ENCODE results near the gene SLC38A6. TPM values are rescaled to one million over a fixed set of nuclear protein-coding genes. Genes with fewer than 3 reads are reported as not detected.

The SLC38A6 gene
- total and polyA plus RNA-seq, 11 donors, result 1.6 to 19.6 (median 3.5) TPM

DNA sequence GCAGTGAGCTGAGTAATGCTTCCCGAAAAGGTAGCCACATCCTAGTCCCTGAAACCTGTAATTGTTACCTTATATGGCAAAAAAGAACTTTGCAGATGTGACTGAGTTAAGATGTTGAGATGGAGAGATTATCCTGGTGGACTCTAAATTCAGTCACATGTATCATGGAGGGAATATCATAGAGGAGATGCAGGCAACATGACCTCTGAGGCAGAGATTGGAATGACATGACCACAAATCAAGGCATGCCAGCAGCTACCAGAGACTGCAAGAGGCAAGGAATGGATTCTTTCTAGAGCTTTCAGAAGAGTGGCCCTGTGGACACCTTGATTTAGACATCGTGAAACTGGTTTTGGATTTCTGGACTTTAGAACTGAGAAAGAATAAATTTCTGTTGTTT, 18.5 kb downstream of the SLC38A6 start:
- intact Hi-C loops (cut with DNase I), result no loop called here
- H3K9me3 ChIP-seq, result peaks cover 0 to 15% (median 0%) of the 10 kb centered on the region in 12 donors
- H3K36me3 ChIP-seq, result peaks cover 0 to 19% (median 3%) of the 10 kb centered on the region in 9 donors
- TF ChIP-seq, protein P1, sequence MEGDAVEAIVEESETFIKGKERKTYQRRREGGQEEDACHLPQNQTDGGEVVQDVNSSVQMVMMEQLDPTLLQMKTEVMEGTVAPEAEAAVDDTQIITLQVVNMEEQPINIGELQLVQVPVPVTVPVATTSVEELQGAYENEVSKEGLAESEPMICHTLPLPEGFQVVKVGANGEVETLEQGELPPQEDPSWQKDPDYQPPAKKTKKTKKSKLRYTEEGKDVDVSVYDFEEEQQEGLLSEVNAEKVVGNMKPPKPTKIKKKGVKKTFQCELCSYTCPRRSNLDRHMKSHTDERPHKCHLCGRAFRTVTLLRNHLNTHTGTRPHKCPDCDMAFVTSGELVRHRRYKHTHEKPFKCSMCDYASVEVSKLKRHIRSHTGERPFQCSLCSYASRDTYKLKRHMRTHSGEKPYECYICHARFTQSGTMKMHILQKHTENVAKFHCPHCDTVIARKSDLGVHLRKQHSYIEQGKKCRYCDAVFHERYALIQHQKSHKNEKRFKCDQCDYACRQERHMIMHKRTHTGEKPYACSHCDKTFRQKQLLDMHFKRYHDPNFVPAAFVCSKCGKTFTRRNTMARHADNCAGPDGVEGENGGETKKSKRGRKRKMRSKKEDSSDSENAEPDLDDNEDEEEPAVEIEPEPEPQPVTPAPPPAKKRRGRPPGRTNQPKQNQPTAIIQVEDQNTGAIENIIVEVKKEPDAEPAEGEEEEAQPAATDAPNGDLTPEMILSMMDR (IDR thresholded peaks at IDR 0.05), result no peak
- no peak for TF ChIP-seq POLR2A (IDR thresholded peaks at IDR 0.05)
- H3K4me3 ChIP-seq, result no peak overlapping the region
- 95 to 99% (median 97%) methylated on average over 2 of the region's 2 CpGs for WGBS, 4 donors
- no peak for DNase-seq
- no peak for ATAC-seq
- H3K4me1 ChIP-seq, result no peaks in the 10 kb centered on the region
- no peaks in the 10 kb centered on the region for H3K27me3 ChIP-seq
- H3K27ac ChIP-seq, result no peak overlapping the region

DNA sequence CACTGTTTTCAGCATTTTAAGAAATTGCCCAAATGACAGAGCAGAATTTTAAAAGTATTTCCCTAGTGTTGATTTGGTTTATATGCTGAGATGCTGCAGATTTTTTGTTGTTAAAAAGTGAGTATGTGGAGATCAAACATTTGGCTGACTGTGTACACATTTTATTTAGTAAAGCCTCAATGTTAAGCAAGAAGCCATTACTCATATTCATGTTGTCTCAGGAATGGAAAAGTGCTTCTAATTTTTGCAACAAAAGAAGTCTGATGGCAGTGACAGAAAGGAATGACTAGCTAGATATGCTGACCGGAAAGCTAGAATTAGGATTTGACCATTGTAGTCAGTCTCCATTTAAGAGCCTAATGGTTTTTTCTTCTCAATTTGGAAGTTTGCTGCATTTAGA, 22.5 kb downstream of the SLC38A6 start:
- TF ChIP-seq, protein P1 (IDR thresholded peaks at IDR 0.05), result no peak
- no peak for TF ChIP-seq POLR2A (IDR thresholded peaks at IDR 0.05)
- H3K9me3 ChIP-seq, result peaks cover 0 to 13% (median 0%) of the 10 kb centered on the region in 12 donors
- whole genome bisulfite sequencing, 4 donors, result 81 to 96% (median 89%) methylated on average over 1 of the region's 1 CpG
- no peak for ATAC-seq
- no peak overlapping the region for H3K4me3 ChIP-seq
- no peak for DNase-seq
- intact Hi-C loops (cut with DNase I), result no loop called here
- no peaks in the 10 kb centered on the region for H3K4me1 ChIP-seq
- H3K27me3 ChIP-seq, result no peaks in the 10 kb centered on the region
- H3K27ac ChIP-seq, result no peak overlapping the region
- H3K36me3 ChIP-seq, result peaks cover 0 to 4% (median 0%) of the 10 kb centered on the region in 9 donors

DNA sequence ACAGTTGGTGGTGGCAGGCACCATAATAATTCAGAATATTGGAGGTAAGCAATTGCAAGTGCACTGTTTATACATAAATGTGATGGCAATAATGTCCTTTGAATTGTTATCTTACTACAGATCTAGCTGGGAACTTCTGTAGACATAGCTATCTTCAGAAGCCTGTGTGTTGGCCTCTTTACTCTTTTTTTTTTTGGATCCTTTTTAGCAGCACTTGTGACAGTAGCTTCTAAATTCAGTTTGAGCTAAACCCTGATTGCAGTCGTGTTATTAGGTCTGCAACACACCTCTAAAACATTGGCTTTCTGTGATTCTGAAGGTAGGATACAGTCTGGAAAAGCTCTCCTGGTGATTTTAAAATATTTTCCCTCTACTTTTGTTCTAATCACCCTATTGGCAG, 38.5 kb downstream of the SLC38A6 start:
- ATAC-seq, result no peak
- intact Hi-C loops (cut with DNase I), result no loop called here

More for the DNA sequence above, 38.5 kb downstream of the SLC38A6 start:
- 41 to 54% (median 44%) methylated on average over 1 of the region's 1 CpG for WGBS, 4 donors
- no peak overlapping the region for H3K27ac ChIP-seq
- H3K4me1 ChIP-seq, result peaks cover 0 to 12% (median 0%) of the 10 kb centered on the region in 12 donors
- no peak for DNase-seq
- no peaks in the 10 kb centered on the region for H3K27me3 ChIP-seq
- H3K4me3 ChIP-seq, result no peak overlapping the region
- TF ChIP-seq, protein P1 (IDR thresholded peaks at IDR 0.05), result no peak
- no peak for TF ChIP-seq POLR2A (IDR thresholded peaks at IDR 0.05)
- H3K36me3 ChIP-seq, result peaks cover 0 to 10% (median 0%) of the 10 kb centered on the region in 9 donors
- peaks cover 0 to 6% (median 0%) of the 10 kb centered on the region in 12 donors for H3K9me3 ChIP-seq

Data from heart left ventricle (tissue), 16 donors.